Hematopoietic multipotent progenitor cell treated with erythropoietin and hydrocortisone succinate and interleukin-3 and kit ligand, for 6 days (in vitro differentiated cells): ENCODE data around the gene SHLD1.

ENCODE experiments used
- DNase-seq: peaks from one replicate; pipeline ENCODE4 v3.0.0-alpha.2; 2015

The SHLD1 gene

DNA sequence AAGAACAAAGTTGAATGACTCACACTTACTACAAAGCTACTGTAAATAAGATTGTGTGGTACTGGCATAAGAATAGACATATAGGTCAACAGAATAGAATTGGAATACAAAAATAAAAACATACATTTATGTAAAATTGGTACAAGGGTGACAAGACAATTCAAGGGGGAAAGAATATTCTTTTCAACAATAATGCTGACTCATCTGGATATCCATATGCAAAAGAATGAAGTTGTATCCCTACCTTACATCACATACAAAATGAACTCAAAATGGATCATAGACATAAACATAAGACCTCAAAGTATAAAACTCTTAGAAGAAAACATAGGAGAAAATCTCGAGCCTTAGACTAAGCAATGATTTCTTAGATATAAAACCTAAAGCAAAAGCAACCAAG lies 149.2 kb downstream of the SHLD1 start:
- no peak for DNase-seq

DNA sequence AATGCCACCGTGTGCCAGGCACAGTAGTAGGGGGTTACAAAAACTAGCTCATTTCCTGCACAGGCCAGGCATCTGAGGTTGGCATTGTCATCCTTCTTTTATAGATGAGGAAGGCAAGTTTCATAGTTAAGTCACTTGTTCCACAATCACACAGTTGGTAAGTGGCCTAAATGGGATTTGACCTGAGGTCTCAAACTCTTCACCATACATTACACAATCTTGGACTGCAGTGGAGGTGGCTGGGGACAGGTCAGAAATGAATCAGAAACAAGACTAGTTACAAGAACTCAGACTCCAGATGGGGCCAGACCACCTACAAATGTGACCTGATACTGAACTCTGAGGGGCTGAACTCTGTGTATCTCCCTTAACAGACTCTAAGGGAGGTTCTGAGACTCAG lies 150.7 kb downstream of the SHLD1 start:
- no peak for DNase-seq

DNA sequence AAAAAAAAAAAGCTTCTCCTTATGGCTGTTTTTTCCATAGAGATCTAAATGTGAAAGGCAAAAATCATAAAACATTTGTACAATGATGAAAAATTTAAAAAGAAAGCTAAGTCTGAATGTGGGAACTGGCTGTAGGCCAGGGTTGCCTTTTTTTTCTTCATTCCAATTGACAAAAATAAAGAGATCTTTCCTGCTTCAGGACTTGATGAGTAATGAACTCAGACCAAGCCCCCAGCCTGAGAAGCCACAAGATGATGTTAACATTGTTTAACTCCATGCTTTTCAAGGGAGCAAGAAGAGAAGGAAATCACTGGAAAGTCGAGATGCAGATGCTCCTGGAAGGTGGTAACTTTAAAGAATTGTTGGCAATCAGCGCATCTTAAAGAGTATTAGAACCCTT lies 158.8 kb downstream of the SHLD1 start:
- no peak for DNase-seq

DNA sequence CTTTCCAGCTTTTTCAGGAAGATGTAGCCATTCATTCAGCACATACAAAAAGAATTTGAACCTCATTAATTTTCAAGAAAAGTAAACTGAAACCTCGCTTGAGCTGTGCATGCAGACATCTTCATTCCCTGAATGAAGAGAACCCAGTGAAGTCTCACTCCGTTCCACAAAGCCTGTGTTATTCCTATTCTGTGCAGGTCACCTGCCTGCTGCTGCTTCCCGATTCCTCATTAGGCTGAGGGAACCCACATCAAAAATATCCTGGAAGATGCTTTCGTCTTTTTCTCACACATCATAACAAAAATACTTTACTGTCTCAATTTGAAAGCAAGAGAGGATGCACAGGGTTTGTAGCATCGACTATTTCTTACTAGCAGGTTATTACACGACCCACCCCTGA lies 160.0 kb downstream of the SHLD1 start:
- DNase-seq, result no peak

DNA sequence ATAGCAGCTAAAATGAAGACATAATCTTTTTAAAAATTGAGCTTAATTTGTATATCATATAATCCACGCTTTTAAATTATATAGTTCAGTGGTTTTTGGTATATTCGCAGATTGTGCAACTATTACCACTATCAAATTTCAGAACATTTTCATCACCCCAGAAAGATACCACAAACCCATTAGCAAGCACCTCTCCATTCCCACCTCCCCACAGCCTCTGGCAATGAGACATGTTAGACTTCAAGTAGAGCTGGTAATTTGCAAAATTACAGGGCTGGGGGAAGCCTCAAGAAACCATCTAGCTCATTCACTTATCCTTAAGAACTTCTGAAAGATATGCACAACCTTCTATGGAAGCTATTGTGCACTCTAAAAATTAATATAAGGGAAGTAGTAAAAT lies 163.0 kb downstream of the SHLD1 start:
- DNase-seq, result no peak
